PC-3 (cell line): Measurements from ENCODE around the gene MAD1L1.

Experiments used
- EZH2 ChIP-seq: fragments of 300-600 bp; sonication (generic); IDR thresholded peaks from one replicate; pipeline ENCODE4 v1.6.1; 2017; ENCODE audit warnings: antibody characterized with exemption, mild to moderate bottlenecking, low read length; ENCODE audit not compliant: unreplicated experiment
- EZH2phosphoT487 ChIP-seq: fragments of 300-600 bp; sonication (generic); IDR thresholded peaks from 2 replicates; pipeline ENCODE4 v1.6.1; 2018; ENCODE audit warnings: mild to moderate bottlenecking, antibody characterized with exemption, low read length, borderline replicate concordance
- TF ChIP-seq, protein P1 (sequence below): fragments of 300-600 bp; sonication (generic); conservative IDR thresholded peaks from 2 replicates; pipeline ENCODE4 v1.5.1; 2017; ENCODE audit warnings: antibody characterized with exemption, low read depth, mild to moderate bottlenecking, low read length

DNA sequence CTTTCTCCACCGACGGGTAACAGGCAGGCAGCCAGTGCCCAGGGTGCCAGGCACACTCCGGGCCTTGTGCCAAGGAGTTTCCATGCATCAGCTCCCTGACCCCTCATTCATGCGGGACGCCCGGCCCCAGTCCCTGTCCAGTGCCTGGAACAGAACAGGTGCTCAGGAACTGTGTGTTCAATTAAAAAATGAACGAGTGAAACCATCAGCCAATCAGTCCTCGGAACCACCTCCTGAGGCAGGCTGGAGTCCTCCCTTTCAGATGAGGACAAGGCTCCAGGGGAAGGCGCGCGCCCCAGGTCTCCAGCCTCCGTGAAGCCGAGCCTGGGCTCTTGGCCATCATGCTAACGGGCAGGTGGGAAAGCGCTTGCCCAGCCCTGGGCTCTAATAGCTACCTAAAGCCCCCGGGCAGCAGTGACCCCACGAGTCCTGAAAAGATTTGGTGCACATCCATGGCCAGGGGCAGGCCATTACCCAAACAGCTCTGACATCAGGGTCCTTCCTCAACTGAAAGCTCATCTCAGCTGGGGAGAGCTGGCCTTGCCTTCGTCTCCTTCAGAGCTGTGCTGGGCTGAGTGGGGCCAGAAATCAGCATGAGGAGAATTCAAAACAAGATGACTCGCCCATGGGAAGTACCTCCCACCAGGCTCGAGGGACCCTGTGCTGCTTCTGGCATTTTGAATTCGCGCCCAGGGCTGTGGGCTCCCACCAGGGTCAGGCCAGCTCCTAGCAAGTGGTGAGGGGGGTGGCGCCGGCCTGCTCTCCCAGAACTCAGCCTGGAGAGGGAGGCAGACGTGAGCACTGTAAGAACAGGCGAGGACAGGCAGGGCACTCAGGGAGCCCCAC lies 200.5 kb downstream of the MAD1L1 start:
- TF ChIP-seq, protein P1, sequence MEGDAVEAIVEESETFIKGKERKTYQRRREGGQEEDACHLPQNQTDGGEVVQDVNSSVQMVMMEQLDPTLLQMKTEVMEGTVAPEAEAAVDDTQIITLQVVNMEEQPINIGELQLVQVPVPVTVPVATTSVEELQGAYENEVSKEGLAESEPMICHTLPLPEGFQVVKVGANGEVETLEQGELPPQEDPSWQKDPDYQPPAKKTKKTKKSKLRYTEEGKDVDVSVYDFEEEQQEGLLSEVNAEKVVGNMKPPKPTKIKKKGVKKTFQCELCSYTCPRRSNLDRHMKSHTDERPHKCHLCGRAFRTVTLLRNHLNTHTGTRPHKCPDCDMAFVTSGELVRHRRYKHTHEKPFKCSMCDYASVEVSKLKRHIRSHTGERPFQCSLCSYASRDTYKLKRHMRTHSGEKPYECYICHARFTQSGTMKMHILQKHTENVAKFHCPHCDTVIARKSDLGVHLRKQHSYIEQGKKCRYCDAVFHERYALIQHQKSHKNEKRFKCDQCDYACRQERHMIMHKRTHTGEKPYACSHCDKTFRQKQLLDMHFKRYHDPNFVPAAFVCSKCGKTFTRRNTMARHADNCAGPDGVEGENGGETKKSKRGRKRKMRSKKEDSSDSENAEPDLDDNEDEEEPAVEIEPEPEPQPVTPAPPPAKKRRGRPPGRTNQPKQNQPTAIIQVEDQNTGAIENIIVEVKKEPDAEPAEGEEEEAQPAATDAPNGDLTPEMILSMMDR = no peak
- TF ChIP-seq EZH2 (no peak), EZH2phosphoT487 (no peak)
